Endothelial cell of umbilical vein (primary cell): ENCODE measurements around the gene ZNF581.

Experiments
- EZH2 ChIP-seq: IDR thresholded peaks from 2 replicates; pipeline ENCODE4 v1.6.1; 2012; ENCODE audit warnings: borderline replicate concordance, low read depth, mild to moderate bottlenecking, moderate library complexity, low read length, inconsistent platforms; ENCODE audit not compliant: severe bottlenecking
- POLR2A ChIP-seq: IDR thresholded peaks from 2 replicates; pipeline ENCODE4 v1.6.1; 2012; ENCODE audit warnings: low read depth, mild to moderate bottlenecking, control low read depth, low read length
- POLR2AphosphoS5 ChIP-seq: IDR thresholded peaks from 2 replicates; pipeline ENCODE4 v1.6.1; 2012; ENCODE audit warnings: low read depth, mild to moderate bottlenecking, control low read depth, low read length, moderate library complexity; ENCODE audit not compliant: insufficient read depth
- TF ChIP-seq, protein P1 (sequence below), 2 donors: IDR thresholded peaks; 1 replicate in 1 of 2; 2 replicates in 1 of 2; pipeline ENCODE4 v1.5.1; 2011; ENCODE audit warnings: low read length in 2 of 2, mild to moderate bottlenecking in 2 of 2, moderate library complexity in 2 of 2, control low read depth in 1 of 2, inconsistent platforms in 1 of 2, low read depth in 1 of 2; ENCODE audit not compliant: insufficient read depth in 1 of 2; ENCODE audit errors: extremely low read depth in 1 of 2
- TF ChIP-seq, protein P2 (sequence below): IDR thresholded peaks from 2 replicates; pipeline ENCODE4 v1.6.1; 2011; ENCODE audit not compliant: insufficient read depth, insufficient read length

DNA sequence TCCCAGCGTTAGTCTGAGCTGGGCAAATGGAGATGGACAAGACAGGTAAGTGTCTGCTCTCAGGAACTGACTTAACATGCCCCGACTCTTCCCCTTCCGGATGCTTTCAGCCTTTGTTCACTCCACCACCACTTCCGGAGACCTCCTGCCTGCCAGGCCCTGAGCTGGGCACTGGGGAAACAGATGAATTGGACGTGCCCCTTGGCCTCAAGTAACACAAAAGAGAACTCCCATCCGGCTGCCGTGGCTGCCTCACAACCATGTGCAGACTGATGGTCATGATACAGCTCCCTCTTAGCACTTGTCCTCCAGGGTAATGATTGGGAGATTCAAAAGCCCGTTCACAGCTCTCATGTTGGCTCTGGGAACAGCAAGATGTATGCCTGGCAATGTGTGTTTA, 26.0 kb upstream of the ZNF581 start:
- TF ChIP-seq, protein P1, sequence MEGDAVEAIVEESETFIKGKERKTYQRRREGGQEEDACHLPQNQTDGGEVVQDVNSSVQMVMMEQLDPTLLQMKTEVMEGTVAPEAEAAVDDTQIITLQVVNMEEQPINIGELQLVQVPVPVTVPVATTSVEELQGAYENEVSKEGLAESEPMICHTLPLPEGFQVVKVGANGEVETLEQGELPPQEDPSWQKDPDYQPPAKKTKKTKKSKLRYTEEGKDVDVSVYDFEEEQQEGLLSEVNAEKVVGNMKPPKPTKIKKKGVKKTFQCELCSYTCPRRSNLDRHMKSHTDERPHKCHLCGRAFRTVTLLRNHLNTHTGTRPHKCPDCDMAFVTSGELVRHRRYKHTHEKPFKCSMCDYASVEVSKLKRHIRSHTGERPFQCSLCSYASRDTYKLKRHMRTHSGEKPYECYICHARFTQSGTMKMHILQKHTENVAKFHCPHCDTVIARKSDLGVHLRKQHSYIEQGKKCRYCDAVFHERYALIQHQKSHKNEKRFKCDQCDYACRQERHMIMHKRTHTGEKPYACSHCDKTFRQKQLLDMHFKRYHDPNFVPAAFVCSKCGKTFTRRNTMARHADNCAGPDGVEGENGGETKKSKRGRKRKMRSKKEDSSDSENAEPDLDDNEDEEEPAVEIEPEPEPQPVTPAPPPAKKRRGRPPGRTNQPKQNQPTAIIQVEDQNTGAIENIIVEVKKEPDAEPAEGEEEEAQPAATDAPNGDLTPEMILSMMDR (IDR thresholded peaks at IDR 0.05; ENCODE audit: extremely low read depth in 1 of 2, insufficient read depth in 1 of 2, low read depth in 1 of 2, low read length in 2 of 2) = no peak
- TF ChIP-seq POLR2A = no peak
- no peak for TF ChIP-seq POLR2AphosphoS5
- no peak for TF ChIP-seq EZH2
- TF ChIP-seq, protein P2, sequence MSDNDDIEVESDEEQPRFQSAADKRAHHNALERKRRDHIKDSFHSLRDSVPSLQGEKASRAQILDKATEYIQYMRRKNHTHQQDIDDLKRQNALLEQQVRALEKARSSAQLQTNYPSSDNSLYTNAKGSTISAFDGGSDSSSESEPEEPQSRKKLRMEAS = no peak
